ENCODE results near the gene SESN2.
"Not testable (repeated sequence)": the region's sequence is repeated elsewhere in the genome, so short reads cannot be mapped to it uniquely, and the experiment has no call there.

Gene SESN2

GRCh38 chr1:28326984-28327383 lies 67.7 kb downstream of the SESN2 start:
- FAIRE-seq (no peak), DNase-seq (ENCODE audit: low spot score) (no peak)

GRCh38 chr1:28327431-28327830 lies 68.1 kb downstream of the SESN2 start:
- DNase-seq (ENCODE audit: low spot score); FAIRE-seq: not testable (repeated sequence)

GRCh38 chr1:28328228-28328648 lies 68.9 kb downstream of the SESN2 start:
- FAIRE-seq (no peak), DNase-seq (ENCODE audit: low spot score) (no peak)

GRCh38 chr1:28329395-28330153 lies 70.3 kb downstream of the SESN2 start:
- DNase-seq (ENCODE audit: low spot score): no peak
- no peak for FAIRE-seq

Measured in urothelium cell line (cell line).